ENCODE results near the gene NCF4. TPM values are rescaled to one million over a fixed set of nuclear protein-coding genes. Genes with fewer than 3 reads are reported as not detected.

NCF4 gene
- total RNA-seq, 2 donors from 2014 or later = not detected

DNA sequence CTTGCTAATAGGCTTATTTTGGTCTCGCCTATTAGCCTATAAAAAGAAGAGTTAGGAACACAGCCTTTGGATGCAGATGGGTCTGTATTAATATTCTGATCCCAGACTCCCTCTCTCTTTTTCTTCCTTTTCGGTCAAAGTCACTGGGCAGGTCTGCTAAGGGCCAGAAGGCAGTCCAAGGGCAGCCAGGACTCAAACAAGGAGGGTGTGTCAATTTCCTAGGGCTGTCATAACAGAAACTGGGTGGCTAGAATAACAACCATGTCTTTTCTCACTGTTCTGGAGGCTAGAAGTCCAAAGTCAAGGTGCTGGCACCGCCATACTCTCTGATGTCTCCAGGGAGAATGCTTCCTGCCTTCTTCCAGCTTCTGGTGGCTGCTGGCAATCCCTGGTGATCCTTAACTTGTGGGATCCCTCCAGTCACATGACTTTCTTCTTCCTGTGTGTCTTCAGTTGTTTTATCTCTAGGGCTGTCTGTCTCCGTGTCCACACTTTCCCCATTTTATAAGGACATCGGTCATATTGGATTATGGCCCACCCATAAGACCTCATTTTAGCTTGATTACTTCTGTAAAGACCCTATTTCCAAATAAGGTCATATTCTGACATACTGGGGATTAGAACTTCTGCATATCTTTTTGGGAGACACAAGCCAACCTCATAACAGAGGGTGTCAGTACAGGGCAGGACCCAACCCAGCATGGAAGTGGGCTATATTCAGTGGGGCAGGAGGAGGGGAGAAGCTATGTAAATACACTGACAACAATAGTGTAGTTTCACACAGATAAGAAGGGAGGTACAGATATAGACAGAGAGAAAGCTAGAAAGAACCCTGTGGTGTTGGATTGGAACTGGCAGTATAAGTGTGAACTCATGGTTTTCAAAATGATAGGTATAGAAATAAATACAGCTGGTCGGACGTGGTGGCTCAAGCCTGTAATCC is 46.7 kb downstream of the NCF4 start:
- no peaks in the 10 kb centered on the region for H3K36me3 Mint-ChIP-seq (ENCODE audit: low read depth)
- DNase-seq = no peak
- H3K36me3 ChIP-seq (ENCODE audit: control insufficient read depth, insufficient read depth, low read length) = no peaks in the 10 kb centered on the region
- H3K4me1 ChIP-seq (ENCODE audit: control insufficient read depth, insufficient read depth, low read length) = no peaks in the 10 kb centered on the region
- H3K27me3 Mint-ChIP-seq (ENCODE audit: insufficient read depth) = peaks cover 34% of the 10 kb centered on the region
- H3K9me3 Mint-ChIP-seq = peaks cover 5% of the 10 kb centered on the region
- H3K27ac ChIP-seq (ENCODE audit: low read depth, low read length) = no peak overlapping the region
- H3K27me3 ChIP-seq (ENCODE audit: control insufficient read depth, insufficient read depth, low read length, poor library complexity, severe bottlenecking) = peaks cover 11% of the 10 kb centered on the region
- no peak overlapping the region for H3K9ac ChIP-seq (ENCODE audit: extremely low read depth, low read length, poor library complexity, severe bottlenecking)
- no peak overlapping the region for H3K4me3 Mint-ChIP-seq
- no peak overlapping the region for H3K27ac Mint-ChIP-seq
- TF ChIP-seq, protein P1, sequence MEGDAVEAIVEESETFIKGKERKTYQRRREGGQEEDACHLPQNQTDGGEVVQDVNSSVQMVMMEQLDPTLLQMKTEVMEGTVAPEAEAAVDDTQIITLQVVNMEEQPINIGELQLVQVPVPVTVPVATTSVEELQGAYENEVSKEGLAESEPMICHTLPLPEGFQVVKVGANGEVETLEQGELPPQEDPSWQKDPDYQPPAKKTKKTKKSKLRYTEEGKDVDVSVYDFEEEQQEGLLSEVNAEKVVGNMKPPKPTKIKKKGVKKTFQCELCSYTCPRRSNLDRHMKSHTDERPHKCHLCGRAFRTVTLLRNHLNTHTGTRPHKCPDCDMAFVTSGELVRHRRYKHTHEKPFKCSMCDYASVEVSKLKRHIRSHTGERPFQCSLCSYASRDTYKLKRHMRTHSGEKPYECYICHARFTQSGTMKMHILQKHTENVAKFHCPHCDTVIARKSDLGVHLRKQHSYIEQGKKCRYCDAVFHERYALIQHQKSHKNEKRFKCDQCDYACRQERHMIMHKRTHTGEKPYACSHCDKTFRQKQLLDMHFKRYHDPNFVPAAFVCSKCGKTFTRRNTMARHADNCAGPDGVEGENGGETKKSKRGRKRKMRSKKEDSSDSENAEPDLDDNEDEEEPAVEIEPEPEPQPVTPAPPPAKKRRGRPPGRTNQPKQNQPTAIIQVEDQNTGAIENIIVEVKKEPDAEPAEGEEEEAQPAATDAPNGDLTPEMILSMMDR (conservative IDR thresholded peaks at IDR 0.05) = no peak
- peaks cover 19% of the 10 kb centered on the region for H3K4me1 Mint-ChIP-seq
- peaks cover 2% of the 10 kb centered on the region for H3K9me3 ChIP-seq (ENCODE audit: control insufficient read depth, low read length)
- WGBS, 2 experiments (ENCODE audit: insufficient coverage in 1 of 2, insufficient read length in 1 of 2) = 89 to 98% methylated on average over 5 to 7 of the region's 7 CpGs
- no peak overlapping the region for H3K4me3 ChIP-seq (ENCODE audit: low read length)

GRCh38 chr22:36910461-36910860 is 49.7 kb downstream of the NCF4 start:
- no peaks in the 10 kb centered on the region for H3K9me3 Mint-ChIP-seq

GRCh38 chr22:36911887-36912661 is 51.3 kb downstream of the NCF4 start:
- Mint-ChIP-seq H3K27ac (no peak overlapping the region), H3K9me3 (no peaks in the 10 kb centered on the region), H3K27me3 (ENCODE audit: insufficient read depth) (peaks cover 41% of the 10 kb centered on the region), H3K4me3 (no peak overlapping the region), H3K4me1 (peaks cover 19% of the 10 kb centered on the region), H3K36me3 (ENCODE audit: low read depth) (no peaks in the 10 kb centered on the region)
- 39 to 45% methylated on average over 7 to 13 of the region's 13 CpGs for WGBS, 2 experiments (ENCODE audit: insufficient coverage in 1 of 2, insufficient read length in 1 of 2)
- Histone ChIP-seq H3K9ac (ENCODE audit: extremely low read depth, low read length, poor library complexity, severe bottlenecking) (no peak overlapping the region), H3K4me1 (ENCODE audit: control insufficient read depth, insufficient read depth, low read length) (no peaks in the 10 kb centered on the region), H3K27me3 (ENCODE audit: control insufficient read depth, insufficient read depth, low read length, poor library complexity, severe bottlenecking) (peaks cover 11% of the 10 kb centered on the region), H3K4me3 (ENCODE audit: low read length) (no peak overlapping the region), H3K27ac (ENCODE audit: low read depth, low read length) (no peak overlapping the region), H3K36me3 (ENCODE audit: control insufficient read depth, insufficient read depth, low read length) (no peaks in the 10 kb centered on the region), H3K9me3 (ENCODE audit: control insufficient read depth, low read length) (no peaks in the 10 kb centered on the region)
- TF ChIP-seq, protein P1 (conservative IDR thresholded peaks at IDR 0.05) = no peak
- peak; percentile 73 for DNase-seq

More at GRCh38 chr22:36910461-36910860, 49.7 kb downstream of the NCF4 start:
- Histone ChIP-seq H3K27ac (ENCODE audit: low read depth, low read length) (no peak overlapping the region), H3K27me3 (ENCODE audit: control insufficient read depth, insufficient read depth, low read length, poor library complexity, severe bottlenecking) (peaks cover 11% of the 10 kb centered on the region), H3K36me3 (ENCODE audit: control insufficient read depth, insufficient read depth, low read length) (no peaks in the 10 kb centered on the region), H3K4me3 (ENCODE audit: low read length) (no peak overlapping the region), H3K4me1 (ENCODE audit: control insufficient read depth, insufficient read depth, low read length) (no peaks in the 10 kb centered on the region), H3K9me3 (ENCODE audit: control insufficient read depth, low read length) (no peaks in the 10 kb centered on the region), H3K9ac (ENCODE audit: extremely low read depth, low read length, poor library complexity, severe bottlenecking) (no peak overlapping the region)
- no peak for DNase-seq
- TF ChIP-seq, protein P1 (conservative IDR thresholded peaks at IDR 0.05) = no peak
- H3K27ac Mint-ChIP-seq = no peak overlapping the region
- no peaks in the 10 kb centered on the region for H3K36me3 Mint-ChIP-seq (ENCODE audit: low read depth)
- peaks cover 19% of the 10 kb centered on the region for H3K4me1 Mint-ChIP-seq
- H3K4me3 Mint-ChIP-seq = no peak overlapping the region
- H3K27me3 Mint-ChIP-seq (ENCODE audit: insufficient read depth) = peaks cover 42% of the 10 kb centered on the region

Data from endodermal cell (in vitro differentiated cells).